ENCODE results near the gene NAPSA. TPM values are rescaled to one million over a fixed set of nuclear protein-coding genes. Genes with fewer than 3 reads are reported as not detected.

Gene NAPSA
- total and polyA plus RNA-seq, 10 of the 15 experiments (the other 5 are each of a cell fraction or from before 2014, with no cell fraction given), result 6.7 to 45.4 (median 17.1) TPM

GRCh38 chr19:50394017-50394416 is 28.6 kb upstream of the NAPSA start:
- H3K36me3 ChIP-seq (ENCODE audit: control insufficient read depth in 2 of 2, insufficient read depth in 2 of 2, low read length in 1 of 2), result peaks cover 3 to 4% of the 10 kb centered on the region in 2 experiments; a peak in 3 of 4 replicates
- no TSS peak for BruUV-seq (replicated peaks)
- H3K27me3 ChIP-seq (replicated peaks in 1 of 2; ENCODE audit: control insufficient read depth in 2 of 2, insufficient read depth in 2 of 2, low read length in 1 of 2), result no peaks in the 10 kb centered on the region
- H3K4me3 ChIP-seq, result no peak overlapping the region
- no peaks in the 10 kb centered on the region for H3K4me1 ChIP-seq (ENCODE audit: control insufficient read depth, insufficient read depth, low read length)
- ChIA-PET RAD21 (ENCODE audit: unreplicated experiment) (no interaction called here), SMC1A (ENCODE audit: uncharacterized antibody, unreplicated experiment) (interaction anchor here (0.6 kb wide), 1 partner anchor 8 kb away, joined by 3 read pairs; no protein-coding TSS in a partner anchor), POLR2A (no interaction called here), CTCF (interaction anchor here (0.9 kb wide), 1 partner anchor 21 kb away, joined by 4 read pairs; no protein-coding TSS in a partner anchor)
- no peak overlapping the region for H3K27ac ChIP-seq (ENCODE audit: control insufficient read depth, insufficient read depth)
- no peaks in the 10 kb centered on the region for H4K20me1 ChIP-seq (ENCODE audit: control insufficient read depth, insufficient read depth)
- no peak for DNase-seq (ENCODE audit: low read depth, low spot score)
- ATAC-seq, result no peak
- H3K4me2 ChIP-seq (ENCODE audit: control insufficient read depth, insufficient read depth), result no peak overlapping the region
- intact Hi-C loops (cut with micrococcal nuclease; ENCODE audit: unreplicated experiment) (no loop called here), in situ Hi-C loops (cut with MboI) (no loop called here)
- no peaks in the 10 kb centered on the region; the same call in none of the 2 replicates for H3K79me2 ChIP-seq (ENCODE audit: control insufficient read depth, insufficient read depth, low read length)
- H2AFZ ChIP-seq (ENCODE audit: control insufficient read depth, low read depth, low read length), result no peak overlapping the region
- H3K9ac ChIP-seq (ENCODE audit: control insufficient read depth, insufficient read depth, low read length), result no peak overlapping the region
- H3K9me3 ChIP-seq (replicated peaks; ENCODE audit: control insufficient read depth, insufficient read depth, low read length), result no peaks in the 10 kb centered on the region
- WGBS (ENCODE audit: insufficient coverage, insufficient replicate concordance, low lambda C conversion rate, missing lambda C conversion rate), result over 99% methylated on average over 9 of the region's 9 CpGs
- FAIRE-seq, result no peak
- TF ChIP-seq PAX5 (IDR thresholded peaks at IDR 0.05; ENCODE audit: borderline replicate concordance, low read depth, low read length) (no peak), FOS (IDR thresholded peaks at IDR 0.05; ENCODE audit: borderline replicate concordance, extremely low read depth, insufficient read length) (no peak), SREBF1 (IDR thresholded peaks at IDR 0.05; ENCODE audit: low read length) (no peak), PBX3 (IDR thresholded peaks at IDR 0.05; ENCODE audit: insufficient replicate concordance, low read depth, low read length) (no peak), POLR2A (IDR thresholded peaks at IDR 0.05; ENCODE audit: low read depth, low read length) (no peak), IRF4 (IDR thresholded peaks at IDR 0.05; ENCODE audit: low read depth, low read length) (no peak), KAT2A (conservative IDR thresholded peaks at IDR 0.05; ENCODE audit: control insufficient read depth, low read depth, low read length) (no peak), TCF7 (IDR thresholded peaks at IDR 0.05; ENCODE audit: borderline replicate concordance) (no peak), ZNF24 (IDR thresholded peaks at IDR 0.05) (no peak), IKZF2 (IDR thresholded peaks at IDR 0.05) (no peak), TARDBP (IDR thresholded peaks at IDR 0.05; ENCODE audit: borderline replicate concordance) (no peak), EED (IDR thresholded peaks at IDR 0.05; ENCODE audit: low read depth) (no peak), CEBPB (IDR thresholded peaks at IDR 0.05; ENCODE audit: borderline replicate concordance in 1 of 2, low read depth in 2 of 2, low read length in 2 of 2) (no peak), SIX5 (IDR thresholded peaks at IDR 0.05; ENCODE audit: low read depth, low read length, severe bottlenecking) (no peak), SPI1 (IDR thresholded peaks at IDR 0.05; ENCODE audit: borderline replicate concordance, insufficient read depth, low read depth, low read length) (no peak), ATF7 (IDR thresholded peaks at IDR 0.05; ENCODE audit: low read depth) (no peak), CBX5 (IDR thresholded peaks at IDR 0.05; ENCODE audit: low read depth) (no peak)
- TF ChIP-seq, protein P1, sequence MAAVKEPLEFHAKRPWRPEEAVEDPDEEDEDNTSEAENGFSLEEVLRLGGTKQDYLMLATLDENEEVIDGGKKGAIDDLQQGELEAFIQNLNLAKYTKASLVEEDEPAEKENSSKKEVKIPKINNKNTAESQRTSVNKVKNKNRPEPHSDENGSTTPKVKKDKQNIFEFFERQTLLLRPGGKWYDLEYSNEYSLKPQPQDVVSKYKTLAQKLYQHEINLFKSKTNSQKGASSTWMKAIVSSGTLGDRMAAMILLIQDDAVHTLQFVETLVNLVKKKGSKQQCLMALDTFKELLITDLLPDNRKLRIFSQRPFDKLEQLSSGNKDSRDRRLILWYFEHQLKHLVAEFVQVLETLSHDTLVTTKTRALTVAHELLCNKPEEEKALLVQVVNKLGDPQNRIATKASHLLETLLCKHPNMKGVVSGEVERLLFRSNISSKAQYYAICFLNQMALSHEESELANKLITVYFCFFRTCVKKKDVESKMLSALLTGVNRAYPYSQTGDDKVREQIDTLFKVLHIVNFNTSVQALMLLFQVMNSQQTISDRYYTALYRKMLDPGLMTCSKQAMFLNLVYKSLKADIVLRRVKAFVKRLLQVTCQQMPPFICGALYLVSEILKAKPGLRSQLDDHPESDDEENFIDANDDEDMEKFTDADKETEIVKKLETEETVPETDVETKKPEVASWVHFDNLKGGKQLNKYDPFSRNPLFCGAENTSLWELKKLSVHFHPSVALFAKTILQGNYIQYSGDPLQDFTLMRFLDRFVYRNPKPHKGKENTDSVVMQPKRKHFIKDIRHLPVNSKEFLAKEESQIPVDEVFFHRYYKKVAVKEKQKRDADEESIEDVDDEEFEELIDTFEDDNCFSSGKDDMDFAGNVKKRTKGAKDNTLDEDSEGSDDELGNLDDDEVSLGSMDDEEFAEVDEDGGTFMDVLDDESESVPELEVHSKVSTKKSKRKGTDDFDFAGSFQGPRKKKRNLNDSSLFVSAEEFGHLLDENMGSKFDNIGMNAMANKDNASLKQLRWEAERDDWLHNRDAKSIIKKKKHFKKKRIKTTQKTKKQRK (IDR thresholded peaks at IDR 0.05; ENCODE audit: low read depth, low read length), result no peak
- TF ChIP-seq, protein P2, sequence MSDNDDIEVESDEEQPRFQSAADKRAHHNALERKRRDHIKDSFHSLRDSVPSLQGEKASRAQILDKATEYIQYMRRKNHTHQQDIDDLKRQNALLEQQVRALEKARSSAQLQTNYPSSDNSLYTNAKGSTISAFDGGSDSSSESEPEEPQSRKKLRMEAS (IDR thresholded peaks at IDR 0.05; ENCODE audit: low read depth, low read length), result no peak

All from GM12878 (cell line).